Omental fat pad (tissue), 4 donors: Measurements from ENCODE around the gene VDR. TPM values are rescaled to one million over a fixed set of nuclear protein-coding genes. Genes with fewer than 3 reads are reported as not detected.

Source experiments
- ATAC-seq: fragments of 150-250 bp; one replicate; pipeline ENCODE4 v1.9.1; 2016; ENCODE audit warnings: mild to moderate bottlenecking, moderate library complexity; ENCODE audit not compliant: low FRiP score
- DNase-seq: peaks from one replicate; pipeline ENCODE4 v3.0.0-alpha.2; 2019; ENCODE audit warnings: low spot score
- CTCF ChIP-seq, 3 donors: fragments of 450-650 bp; IDR thresholded peaks; one replicate each; pipeline ENCODE4 v1.5.1; 2016 to 2017; ENCODE audit warnings: antibody characterized with exemption in 3 of 3, mild to moderate bottlenecking in 3 of 3, moderate library complexity in 2 of 3
- total RNA-seq, 4 donors: library from RNA; depleted of rRNA; stranded (reverse); fragments of >200 nt; gene quantifications; one replicate each; pipeline ENCODE4 v1.1.0, GENCODE V29; 2016

VDR gene
- total RNA-seq, 4 donors from 2014 or later, result 2.8 to 10.0 (median 6.3) TPM

- no peak for TF ChIP-seq CTCF (IDR thresholded peaks at IDR 0.05)
- ATAC-seq, result no peak
- no peak for DNase-seq
These were observed 108.9 kb downstream of the VDR start for GRCh38 chr12:47795814-47796411.

GRCh38 chr12:47795121-47795813 is 109.5 kb downstream of the VDR start:
- TF ChIP-seq CTCF (IDR thresholded peaks at IDR 0.05), result no peak

GRCh38 chr12:47794679-47795078 is 110.1 kb downstream of the VDR start:
- TF ChIP-seq CTCF (IDR thresholded peaks at IDR 0.05), result no peak
- DNase-seq (no peak), ATAC-seq (no peak)

More at GRCh38 chr12:47795121-47795813, 109.5 kb downstream of the VDR start:
- ATAC-seq (no peak), DNase-seq (no peak)

GRCh38 chr12:47793015-47793681 is 111.6 kb downstream of the VDR start:
- ATAC-seq, result no peak
- no peak for DNase-seq
- no peak for TF ChIP-seq CTCF (IDR thresholded peaks at IDR 0.05)

GRCh38 chr12:47791874-47792273 is 112.9 kb downstream of the VDR start:
- ATAC-seq (no peak), DNase-seq (no peak)
- TF ChIP-seq CTCF (IDR thresholded peaks at IDR 0.05), result no peak

Other genes starting within 250 kb of the VDR start
- gene RPAP3, start 199.0 kb downstream of the VDR start, total RNA-seq, result 10 to 100 TPM; 10.5 to 14.2 (median 12.7) TPM
- 1 to 10 TPM; 2.1 to 2.7 (median 2.2) TPM for gene ENDOU, start 179.5 kb downstream of the VDR start, total RNA-seq
- gene RAPGEF3, start 146.1 kb downstream of the VDR start, total RNA-seq, result 100 to 1,000 TPM in 1 of 4 donors, 10 to 100 TPM in 3; 24.2 to 270 (median 59.1) TPM
- gene SLC48A1, start 131.8 kb downstream of the VDR start, total RNA-seq, result 10 to 100 TPM; 27.6 to 50.3 (median 48.1) TPM
- 100 to 1,000 TPM in 1 of 4 donors, 10 to 100 TPM in 3; 40.3 to 102 (median 62.9) TPM for gene HDAC7, start 85.1 kb downstream of the VDR start, total RNA-seq
- 10 to 100 TPM; 27.3 to 87.5 (median 62.1) TPM for gene TMEM106C, start 58.6 kb upstream of the VDR start, total RNA-seq
- under 1 TPM in 2 of 4 donors, not detected in 2; 0.12 to 0.56 TPM for gene COL2A1, start 99.5 kb upstream of the VDR start, total RNA-seq
- gene SENP1, start 201.1 kb upstream of the VDR start, total RNA-seq, result 10 to 100 TPM; 13.6 to 23.0 (median 18.2) TPM
- 10 to 100 TPM; 24.1 to 47.7 (median 31.3) TPM for gene PFKM, start 214.4 kb upstream of the VDR start, total RNA-seq